NOMO-1 treated with dmso at 0.1 percent for 144 hours (cell line): ENCODE measurements around the gene GAB2.
"Not testable (repeated sequence)": the region's sequence is repeated elsewhere in the genome, so short reads cannot be mapped to it uniquely, and the experiment has no call there.

ENCODE experiments used
- DNase-seq: peaks from one replicate; lab custom pipeline; 2025; ENCODE audit not compliant: unreplicated experiment; lab: John Stamatoyannopoulos, UW

Gene GAB2

DNA sequence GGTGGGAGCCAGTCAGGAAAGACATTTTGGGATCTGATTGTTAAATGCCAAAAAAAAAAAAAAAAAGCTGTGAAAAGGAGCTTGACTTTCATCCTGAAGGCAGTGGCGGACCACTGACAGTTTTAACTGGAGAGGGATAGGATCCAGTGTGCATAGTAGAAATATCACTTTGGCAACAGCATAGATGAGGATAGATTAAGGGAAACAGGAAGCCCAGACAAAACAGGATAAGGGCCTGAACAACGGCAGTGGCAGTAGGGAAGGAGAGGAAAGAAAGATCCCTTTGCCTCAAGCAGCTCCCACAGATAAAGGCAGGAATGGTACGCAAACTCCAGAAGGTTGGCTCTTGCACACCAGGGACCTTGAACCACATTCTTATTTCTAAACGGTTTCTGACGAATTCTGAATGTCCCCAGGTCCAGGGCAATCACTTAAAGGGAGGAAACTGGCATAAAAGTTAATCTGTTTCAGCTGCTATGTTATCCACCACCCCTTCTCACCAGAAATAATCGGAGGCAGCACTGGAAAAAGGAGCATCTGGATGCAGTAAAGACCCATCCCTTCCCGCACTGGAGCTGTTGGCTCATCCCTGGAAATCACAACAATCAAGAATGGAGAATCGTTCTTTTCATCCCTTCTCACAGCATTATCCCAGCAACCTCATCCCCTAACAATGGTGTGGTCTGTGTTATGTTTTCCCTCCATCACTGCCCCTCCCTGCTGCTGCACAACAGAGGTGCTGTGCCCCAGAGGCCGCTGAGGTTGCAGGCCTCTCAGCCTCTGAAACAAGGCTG, 99.1 kb downstream of the GAB2 start:
- no peak for DNase-seq

DNA sequence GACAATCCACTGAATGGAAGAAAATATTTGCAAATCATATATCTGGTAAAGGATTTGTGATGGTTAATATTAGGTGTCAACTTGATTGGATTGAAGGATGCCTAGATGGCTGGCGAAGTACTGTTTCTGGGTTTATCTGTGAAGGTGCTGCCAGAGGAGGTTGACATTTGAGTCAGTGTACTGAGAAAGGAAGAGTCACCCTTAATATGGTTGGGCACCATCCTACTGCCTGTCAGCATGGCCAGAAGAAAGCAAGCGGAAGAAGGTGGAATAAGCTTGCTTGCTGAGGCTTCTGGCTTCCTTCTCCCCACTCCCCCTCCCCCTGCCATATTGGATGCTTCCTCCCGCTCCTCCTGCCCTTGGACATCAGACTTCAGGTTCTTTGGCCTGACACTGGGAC, 101.9 kb downstream of the GAB2 start:
- DNase-seq = no peak

DNA sequence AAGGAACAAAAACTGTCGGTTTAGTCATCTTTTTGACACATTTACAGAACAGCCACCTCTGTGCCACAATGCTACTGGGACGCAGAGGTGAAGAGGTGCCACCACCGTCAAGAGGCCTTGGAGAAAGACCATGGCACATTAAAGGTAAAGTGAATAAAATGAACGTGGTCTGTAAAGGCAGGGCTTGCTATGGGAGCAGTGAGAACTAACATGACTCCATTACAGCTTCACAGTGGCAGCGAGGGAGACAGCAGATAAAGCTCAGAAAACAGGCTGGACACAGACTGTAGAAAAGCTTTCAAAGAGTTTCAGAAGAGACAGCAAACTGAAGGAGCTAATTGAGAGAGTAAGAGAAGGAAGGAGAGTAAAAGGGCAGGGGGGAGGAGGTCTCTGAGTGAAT, 102.9 kb downstream of the GAB2 start:
- no peak for DNase-seq

DNA sequence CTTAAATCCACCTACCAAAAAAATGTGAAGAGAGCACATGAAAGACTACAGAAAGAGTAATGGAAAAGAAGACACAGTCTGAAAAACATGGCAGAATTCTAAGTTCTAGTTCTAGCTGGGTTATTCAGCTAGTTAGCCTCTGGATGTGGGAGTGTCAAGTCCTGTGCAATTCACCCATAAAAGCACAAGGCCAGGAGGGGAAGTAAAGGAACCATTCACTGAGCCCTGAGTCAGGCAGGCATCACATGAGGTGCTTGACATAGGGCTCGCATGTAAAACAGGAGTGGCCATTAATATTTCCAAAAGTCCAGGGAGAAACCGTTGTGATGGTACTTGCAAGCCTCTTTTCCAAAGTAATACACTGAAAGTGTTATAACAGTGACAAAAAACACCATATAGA, 103.7 kb downstream of the GAB2 start:
- no peak for DNase-seq

DNA sequence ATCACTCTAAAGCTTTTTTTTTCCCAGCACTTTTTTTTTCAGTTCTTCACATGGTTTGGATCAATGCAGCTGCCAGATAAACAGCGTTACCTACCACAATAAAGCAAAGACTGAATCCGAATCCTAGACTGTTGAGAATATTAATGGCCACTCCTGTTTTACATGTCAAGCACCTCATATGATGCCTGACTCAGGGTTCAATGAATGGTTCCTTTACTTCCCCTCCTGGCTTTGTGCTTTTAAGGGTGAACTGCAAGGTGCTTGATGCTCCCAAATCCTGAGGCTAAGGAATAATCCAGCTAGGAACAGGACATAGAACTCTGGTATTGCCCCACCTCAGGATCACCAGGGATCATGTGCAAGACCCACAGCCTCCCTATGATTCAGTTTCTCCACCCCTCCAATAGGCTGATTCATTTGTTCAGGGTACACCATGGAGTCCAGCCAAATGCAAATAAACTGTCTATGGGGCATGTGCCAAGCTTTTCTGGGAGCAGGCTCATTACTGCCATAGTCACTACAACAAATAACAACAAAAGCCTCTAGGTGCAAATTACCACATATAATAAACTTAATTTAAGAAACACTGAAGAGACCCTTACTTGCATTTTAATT, 104.3 kb downstream of the GAB2 start:
- no peak for DNase-seq

DNA sequence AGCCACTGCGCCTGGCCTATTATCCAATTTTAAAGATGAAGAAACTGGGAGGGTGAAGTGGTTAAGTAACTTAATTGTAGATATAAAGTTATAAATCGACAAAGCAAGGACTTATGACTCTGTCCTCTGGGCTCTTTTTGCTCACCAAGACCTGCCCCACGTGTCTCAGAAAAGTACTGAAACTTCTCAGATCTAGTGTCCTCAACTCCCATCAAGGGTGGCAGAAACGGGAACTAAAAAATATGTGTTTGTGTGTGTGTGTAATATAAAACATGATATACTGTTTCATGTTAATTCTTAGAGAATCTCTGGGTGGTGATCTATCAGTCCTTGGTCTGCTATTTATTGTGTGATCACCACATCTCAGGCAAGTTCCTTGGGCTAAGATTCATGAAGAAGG, 104.9 kb downstream of the GAB2 start:
- peak; percentile 35 for DNase-seq

DNA sequence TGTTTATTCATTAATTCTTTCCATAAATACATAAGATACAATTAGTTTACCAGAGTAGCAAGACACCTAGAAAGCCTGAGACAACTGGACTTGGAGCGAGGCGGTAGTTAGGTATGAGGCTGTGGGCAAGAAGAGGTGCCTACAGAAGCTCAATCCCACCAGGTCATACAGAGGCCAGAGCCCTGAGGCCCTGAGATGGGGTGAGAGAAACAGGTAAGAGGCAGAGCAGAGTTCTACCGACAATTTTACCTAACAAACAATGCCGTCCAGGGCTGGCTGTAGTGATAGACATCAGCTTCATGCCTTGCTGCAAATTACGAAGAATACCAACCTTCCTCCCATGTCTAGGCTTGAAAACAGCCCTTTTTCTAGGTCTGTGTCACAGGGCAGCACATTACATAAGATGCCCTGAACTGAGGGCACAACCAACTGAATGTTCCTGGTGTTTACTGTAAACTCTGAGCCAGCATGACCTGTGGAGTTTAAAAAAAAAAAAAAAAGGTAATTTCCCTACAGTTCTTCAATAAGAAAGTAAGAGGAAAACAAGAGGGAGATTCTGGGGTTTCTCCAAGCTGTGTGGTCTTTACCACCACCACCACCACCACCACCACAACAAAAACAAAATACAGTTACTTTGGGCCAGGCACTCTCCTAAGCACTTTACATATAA, 105.8 kb downstream of the GAB2 start:
- DNase-seq = no peak

DNA sequence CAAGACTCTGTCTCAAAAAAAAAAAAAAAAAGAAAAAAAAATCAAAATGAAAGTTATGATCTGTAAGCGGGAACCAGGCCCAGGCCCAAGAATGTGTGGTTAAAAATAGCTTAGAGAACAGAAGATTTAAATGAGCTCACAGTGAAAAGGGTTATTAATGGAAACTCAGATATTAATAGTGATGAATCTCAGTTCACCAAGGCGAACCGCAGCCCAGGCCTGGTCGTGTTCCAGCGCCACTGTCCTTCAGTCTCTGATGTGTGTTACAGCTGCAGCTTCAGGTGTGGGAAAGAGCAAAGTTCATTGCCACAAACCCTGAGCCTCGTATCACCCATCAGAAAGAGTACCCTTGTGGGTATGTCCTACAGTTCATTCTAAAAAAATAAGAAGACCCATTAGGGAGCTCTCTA, 107.1 kb downstream of the GAB2 start:
- DNase-seq = no peak

DNA sequence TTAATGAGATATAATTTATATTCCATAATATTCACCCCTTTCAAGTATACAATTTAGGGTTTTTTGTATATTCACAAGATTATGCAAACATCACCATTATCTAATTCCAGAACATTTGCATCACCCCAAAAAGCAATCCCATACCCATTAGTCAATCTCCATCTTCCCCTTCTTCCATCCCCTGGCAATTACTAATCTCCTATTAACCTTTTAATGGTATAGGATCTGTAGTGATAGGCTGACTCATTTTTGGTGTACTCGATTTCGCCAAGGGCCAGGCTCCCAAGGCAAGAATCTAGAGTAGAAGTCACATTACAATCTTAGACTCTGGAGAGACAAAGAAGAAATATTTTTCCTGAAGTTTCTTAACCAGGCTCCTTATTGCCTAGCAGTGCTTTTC, 113.4 kb downstream of the GAB2 start:
- no peak for DNase-seq

DNA sequence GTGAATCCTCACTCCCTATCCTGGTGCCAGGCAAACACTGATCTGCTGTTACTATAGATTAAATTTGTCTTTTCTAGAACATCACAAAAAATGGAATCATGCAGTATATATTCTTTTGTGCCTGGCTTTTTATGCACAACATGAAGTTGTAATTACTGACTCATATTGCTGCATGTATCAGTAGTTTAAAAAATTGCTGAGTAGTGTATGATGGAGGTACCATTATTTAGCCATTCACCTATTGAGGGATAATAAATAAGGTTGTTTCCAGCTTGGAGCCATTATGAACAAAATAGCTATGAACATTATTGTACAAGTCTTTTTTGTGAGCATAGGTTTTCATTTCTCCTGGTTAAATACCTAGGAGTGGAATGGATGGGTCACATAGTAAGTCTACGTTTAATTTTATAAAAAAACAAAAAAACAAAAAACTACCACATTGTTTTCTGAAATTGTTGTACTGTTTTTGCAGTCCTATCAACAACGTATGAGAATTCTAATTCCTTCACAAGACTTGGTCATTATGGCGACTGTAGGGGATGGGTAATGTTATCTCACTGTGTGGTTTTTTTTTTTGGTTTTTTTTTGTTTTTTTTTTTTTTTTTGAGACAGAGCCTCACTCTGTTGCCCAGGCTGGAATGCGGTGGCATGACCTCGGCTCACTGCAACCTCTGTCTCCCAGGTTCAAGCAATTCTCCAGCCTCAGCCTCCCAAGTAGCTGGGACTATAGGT, 117.3 kb downstream of the GAB2 start:
- DNase-seq = no peak

DNA sequence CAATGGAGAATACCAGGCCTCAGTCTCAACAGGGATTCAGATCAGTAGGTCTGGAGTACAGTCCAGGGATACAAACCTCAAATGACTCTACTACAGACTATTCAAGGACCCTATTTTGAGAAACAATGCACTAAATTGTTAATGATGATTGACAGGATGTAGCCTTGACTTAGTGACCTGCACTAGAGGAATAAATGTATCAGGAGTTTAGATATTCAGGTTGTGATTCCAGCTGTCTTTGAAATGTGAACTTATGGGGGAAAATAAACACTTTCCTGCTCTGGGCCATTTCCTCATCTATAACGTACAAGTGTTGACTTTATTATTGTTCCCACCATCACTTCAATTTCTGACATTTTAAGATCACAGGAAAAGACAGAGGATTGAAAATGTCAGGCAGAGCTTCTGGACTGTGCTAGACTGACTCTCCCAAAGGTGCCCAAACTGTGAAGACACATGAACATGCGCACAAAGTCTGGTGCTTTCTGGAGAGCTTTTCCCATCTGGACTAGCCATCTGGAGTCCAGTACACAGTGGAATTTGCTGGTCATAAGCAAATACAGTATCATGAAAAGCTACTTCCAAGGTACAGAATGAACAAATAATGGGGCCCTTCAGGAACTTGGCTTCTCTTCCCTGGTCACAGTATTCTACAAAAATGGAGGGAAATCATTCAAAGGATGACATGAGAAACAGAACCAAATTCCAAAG, 118.5 kb downstream of the GAB2 start:
- DNase-seq = no peak

DNA sequence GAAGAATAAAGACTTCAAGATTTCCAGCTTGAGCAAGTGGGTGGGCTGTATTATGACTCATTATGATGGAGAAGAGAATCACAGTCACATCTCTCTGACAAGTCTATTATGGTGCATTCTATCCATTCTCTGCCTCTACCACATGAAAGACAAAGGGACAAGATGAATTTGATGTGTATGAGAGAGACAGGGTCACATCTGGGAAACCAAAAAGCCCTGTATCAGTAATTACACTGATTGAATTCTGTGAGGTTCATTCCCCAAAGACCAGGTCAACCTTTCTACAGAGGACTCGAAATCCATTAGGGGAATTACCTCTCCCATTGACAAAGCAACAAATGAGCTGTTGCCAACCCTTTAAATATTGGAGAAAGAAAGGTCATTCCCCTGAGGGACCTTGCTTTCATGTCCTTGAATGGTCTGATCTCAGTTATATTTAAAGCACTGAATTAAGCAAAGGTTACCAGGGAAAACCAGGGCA, 119.3 kb downstream of the GAB2 start:
- no peak for DNase-seq

DNA sequence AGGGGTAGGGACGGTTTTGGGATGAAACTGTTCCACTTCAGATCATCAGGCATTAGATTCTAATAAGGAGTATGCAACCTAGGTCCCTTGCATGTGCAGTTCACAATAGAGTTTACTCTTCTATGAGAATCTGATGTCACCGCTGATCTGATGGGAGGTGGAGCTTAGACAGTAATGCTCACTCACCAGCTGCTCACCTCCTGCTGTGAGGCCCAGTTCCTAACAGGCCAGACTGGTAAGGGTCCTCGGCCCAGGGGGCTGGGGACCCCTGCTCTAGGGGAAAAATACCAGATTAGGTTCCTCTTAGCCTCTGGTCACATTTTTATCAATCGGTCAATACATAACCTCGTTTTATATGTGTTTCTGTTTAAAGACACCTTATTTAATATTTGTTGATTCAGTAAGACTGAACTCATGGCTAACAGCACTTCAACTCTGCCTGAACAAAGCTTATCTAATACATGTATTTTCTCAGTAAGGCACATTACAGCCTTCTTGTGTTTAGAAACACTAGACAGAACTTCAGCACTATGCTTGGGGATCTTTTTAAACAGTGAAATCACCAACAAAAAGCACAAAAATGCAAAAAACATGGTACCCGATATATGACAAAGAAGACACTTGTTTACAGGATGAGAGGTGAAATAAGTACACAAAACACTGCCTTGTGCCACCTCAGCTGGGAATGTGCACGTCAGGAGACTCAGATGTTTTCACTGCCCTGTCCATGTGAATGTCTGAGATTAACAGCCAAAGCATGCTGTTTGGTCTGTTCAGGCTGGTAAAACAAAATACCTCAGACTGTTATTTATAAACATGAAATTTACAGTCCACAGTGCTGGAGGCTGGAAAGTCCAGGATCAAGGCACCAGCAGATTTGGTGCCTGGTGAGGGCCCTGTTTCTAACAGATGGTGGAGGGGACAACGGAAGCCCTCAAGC, 121.4 kb downstream of the GAB2 start:
- no peak for DNase-seq

DNA sequence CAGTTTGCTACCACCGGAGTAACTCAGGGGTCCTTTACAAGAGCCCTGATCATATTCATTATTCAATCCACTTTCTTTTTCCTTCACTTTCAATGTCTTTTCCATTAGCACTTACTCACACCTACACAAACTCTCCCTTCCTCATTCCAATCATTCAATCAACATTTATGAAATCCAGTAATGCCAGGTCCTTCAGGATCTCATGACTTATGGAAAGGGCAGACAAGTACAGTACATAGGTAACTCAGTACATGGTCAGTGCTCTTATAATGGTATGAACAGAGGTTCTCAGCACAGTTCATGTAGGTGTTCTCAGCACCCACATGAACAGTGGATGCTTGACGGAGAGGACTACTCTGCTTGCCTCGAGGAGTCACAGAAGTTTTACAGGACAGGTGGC, 122.3 kb downstream of the GAB2 start:
- no peak for DNase-seq

DNA sequence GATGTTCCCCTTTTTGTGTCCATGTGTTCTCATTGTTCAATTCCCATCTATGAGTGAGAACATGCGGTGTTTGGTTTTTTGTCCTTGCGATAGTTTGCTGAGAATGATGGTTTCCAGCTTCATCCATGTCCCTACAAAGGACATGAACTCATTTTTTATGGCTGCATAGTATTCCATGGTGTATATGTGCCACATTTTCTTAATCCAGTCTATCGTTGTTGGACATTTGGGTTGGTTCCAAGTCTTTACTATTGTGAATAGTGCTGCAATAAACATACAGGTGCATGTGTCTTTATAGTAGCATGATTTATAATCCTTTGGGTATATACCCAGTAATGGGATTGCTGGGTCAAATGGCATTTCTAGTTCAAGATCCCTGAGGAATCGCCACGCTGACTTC, 123.5 kb downstream of the GAB2 start:
- DNase-seq = not testable (repeated sequence)

DNA sequence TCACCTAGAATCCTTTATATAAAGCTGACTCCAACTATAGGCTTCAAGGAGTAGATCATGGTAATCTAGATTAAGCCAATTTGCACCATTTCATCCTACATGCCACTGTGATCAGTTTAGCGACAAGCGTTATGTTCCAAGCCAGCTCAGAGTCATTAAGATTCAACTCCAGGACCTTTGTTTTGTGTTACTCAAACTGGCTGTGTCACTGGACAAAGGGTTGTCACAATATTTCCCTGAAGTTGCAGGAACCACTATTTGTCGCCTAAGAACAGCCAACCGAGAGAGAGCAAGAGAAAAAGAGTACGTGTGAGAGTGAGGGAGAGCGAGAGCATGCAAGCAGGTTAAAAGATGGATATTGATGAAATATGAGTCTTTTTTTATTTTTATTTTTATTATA, 124.1 kb downstream of the GAB2 start:
- DNase-seq = no peak

DNA sequence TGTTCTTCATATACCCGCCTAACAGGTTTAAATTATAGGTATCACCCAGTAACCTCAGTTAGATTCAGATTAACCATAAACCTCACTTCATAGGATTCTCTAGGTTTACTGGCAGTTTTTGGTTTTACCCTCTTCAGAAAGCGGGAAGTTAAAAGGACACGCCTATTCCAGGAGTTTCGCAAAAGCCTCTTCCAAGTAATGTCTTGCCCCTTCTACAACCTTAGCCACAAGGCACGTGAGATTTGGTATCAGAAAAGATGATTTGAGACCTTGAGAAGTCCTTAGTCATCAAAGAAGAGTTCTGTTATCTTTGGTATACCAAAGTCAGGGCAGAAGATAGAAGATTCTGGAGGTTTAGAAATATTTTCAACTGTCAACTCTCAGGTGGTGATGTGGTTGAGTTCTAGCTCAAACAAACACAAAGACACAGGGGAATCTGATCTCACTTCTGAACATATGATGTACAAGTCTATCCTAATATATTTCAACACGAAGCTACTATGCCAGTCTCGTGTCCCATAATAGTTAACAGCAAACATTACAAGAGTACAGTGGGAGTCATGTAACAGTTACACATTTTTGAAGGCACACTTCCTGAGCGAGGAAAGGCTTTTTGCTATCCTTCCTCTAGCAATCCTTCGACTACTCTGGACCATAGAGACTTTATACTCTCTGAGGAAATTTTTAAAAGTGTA, 125.4 kb downstream of the GAB2 start:
- peak; percentile 84 for DNase-seq

DNA sequence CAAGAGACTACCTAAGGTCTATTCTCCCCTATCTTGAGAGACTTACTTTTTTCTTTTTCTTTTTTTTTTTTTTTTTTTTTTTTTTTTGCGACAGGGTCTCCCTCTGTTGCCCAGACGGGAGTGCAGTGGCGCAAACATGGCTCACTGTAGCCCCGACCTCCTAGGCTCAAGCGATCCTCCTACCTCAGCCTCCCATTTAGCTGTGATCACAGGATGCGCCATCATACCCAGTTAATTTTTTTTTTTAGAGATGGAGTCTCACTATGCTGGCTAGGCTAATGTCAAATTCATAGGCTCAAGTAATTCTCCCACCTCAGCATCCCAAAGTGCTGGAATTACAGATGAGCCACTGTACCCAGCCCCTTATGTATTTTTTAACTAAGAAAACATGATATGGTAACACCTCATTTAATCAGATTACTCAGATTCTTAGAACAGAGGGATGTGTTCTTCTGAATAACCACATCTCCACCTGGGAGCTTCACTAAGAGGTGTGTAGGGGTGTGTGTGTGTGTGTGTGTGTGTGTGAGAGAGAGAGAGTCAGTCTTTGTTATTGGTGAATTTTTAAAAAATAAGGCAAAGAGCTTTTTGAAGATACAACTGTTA, 126.0 kb downstream of the GAB2 start:
- DNase-seq = no peak
